GM12892 (cell line): Measurements from ENCODE around the gene CLDND1.

Experiments used
- POLR2A ChIP-seq: IDR thresholded peaks from 2 replicates; pipeline ENCODE4 v1.6.1; 2011; ENCODE audit warnings: low read depth, low read length, control low read depth
- POLR2AphosphoS5 ChIP-seq: IDR thresholded peaks from 2 replicates; pipeline ENCODE4 v1.6.1; 2011; ENCODE audit warnings: low read depth, low read length, control low read depth
- TAF1 ChIP-seq: IDR thresholded peaks from 2 replicates; pipeline ENCODE4 v1.6.1; 2011; ENCODE audit warnings: low read depth, mild to moderate bottlenecking, control low read depth, low read length, borderline replicate concordance

DNA sequence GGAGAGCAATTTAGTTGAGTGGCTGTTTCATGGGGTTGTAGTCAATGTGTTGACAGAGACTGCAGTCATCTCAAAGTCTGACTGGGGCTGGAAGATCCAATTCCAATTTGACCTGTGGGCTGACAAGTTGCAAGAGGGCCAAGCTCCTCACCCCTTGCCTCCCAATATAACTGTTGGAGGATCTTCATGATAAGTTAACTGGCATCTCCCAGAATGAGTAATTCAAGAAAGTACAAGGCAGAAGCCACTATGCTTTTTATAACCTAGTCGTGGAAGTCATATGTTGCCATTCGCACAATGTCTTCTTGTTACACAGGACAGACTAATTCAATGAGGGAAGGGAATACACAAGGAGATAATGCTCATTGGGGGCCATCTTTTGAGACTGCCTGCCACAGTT, 38.2 kb upstream of the CLDND1 start:
- TF ChIP-seq POLR2AphosphoS5 (peak; percentile 66; the same call in 1 of the 2 replicates), POLR2A (peak; percentile 69), TAF1 (peak; percentile 50; the same call in 1 of the 2 replicates)
